H1 (cell line): ENCODE measurements around the gene AHDC1. TPM values are rescaled to one million over a fixed set of nuclear protein-coding genes. Genes with fewer than 3 reads are reported as not detected.

ENCODE experiments used
- CTCF ChIA-PET: fragments of 300-600 bp; sonication (Branson Sonifier 250); formaldehyde crosslinking; loops from one replicate; lab custom pipeline; 2021; ENCODE audit not compliant: partially characterized antibody; lab: Charles Lee
- POLR2A ChIA-PET: fragments of 300-600 bp; sonication (Branson Sonifier 250); formaldehyde crosslinking; loops from one replicate; lab custom pipeline; 2021; ENCODE audit warnings: inconsistent platforms; ENCODE audit not compliant: partially characterized antibody; lab: Charles Lee
- DNase-seq, 2 experiments: peaks; one replicate each; pipeline versions ENCODE4 v3.0.0 to v3.0.0-alpha.2; 2010 to 2022; ENCODE audit warnings: low spot score in 2 of 2, low read depth in 1 of 2, mixed read lengths in 1 of 2
- FAIRE-seq: peaks from 2 replicates; lab custom pipeline; 2011; peaks lifted over from hg19 to GRCh38; lab: Jason Lieb, UNC
- H2AFZ ChIP-seq: 2 replicates; pipeline ENCODE4 v1.8.1; 2012; ENCODE audit warnings: low read length, inconsistent platforms
- H2AK5ac ChIP-seq: 2 replicates; pipeline ENCODE4 v1.6.1; 2013; ENCODE audit warnings: low read depth, low read length
- H2BK120ac ChIP-seq: replicated peaks from 2 replicates; pipeline ENCODE3; 2013; ENCODE audit warnings: low read depth, low read length, inconsistent platforms
- H2BK12ac ChIP-seq: 2 replicates; pipeline ENCODE4 v1.6.1; 2013; ENCODE audit warnings: low read depth, low read length
- H2BK15ac ChIP-seq: 2 replicates; pipeline ENCODE4 v1.6.1; 2013; ENCODE audit warnings: low read length
- H2BK20ac ChIP-seq: 2 replicates; pipeline ENCODE4 v1.6.1; 2013; ENCODE audit warnings: low read length
- H2BK5ac ChIP-seq: 2 replicates; pipeline ENCODE4 v1.6.1; 2013; ENCODE audit warnings: low read depth, low read length
- H3K14ac ChIP-seq: 2 replicates; pipeline ENCODE4 v1.6.1; 2013; ENCODE audit warnings: inconsistent platforms; ENCODE audit not compliant: insufficient read length
- H3K18ac ChIP-seq: 2 replicates; pipeline ENCODE4 v1.6.1; 2013; ENCODE audit warnings: low read length; ENCODE audit errors: extremely low read depth
- H3K23ac ChIP-seq: 2 replicates; pipeline ENCODE4 v1.6.1; 2013; ENCODE audit warnings: inconsistent platforms; ENCODE audit not compliant: insufficient read length
- H3K23me2 ChIP-seq: 2 replicates; pipeline ENCODE4 v1.6.1; 2013; ENCODE audit warnings: low read depth, low read length
- H3K27ac ChIP-seq: 2 replicates; pipeline ENCODE4 v1.6.1; 2011; ENCODE audit warnings: low read depth, low read length, inconsistent platforms
- H3K27me3 ChIP-seq, 4 experiments: replicated peaks in 1 of 4; 1 replicate in 1 of 4; 2 replicates in 3 of 4; pipeline versions ENCODE4 v1.6.1 to v1.8.1; 2011 to 2013; ENCODE audit warnings: low read length in 3 of 4, mild to moderate bottlenecking in 3 of 4, inconsistent platforms in 2 of 4, mixed read lengths in 2 of 4, moderate library complexity in 1 of 4; ENCODE audit not compliant: control insufficient read depth in 3 of 4, insufficient read depth in 3 of 4; ENCODE audit errors: extremely low read depth in 1 of 4
- H3K36me3 ChIP-seq, 4 experiments: 2 replicates each; pipeline versions ENCODE4 v1.6.1 to v1.8.1; 2011 to 2013; ENCODE audit warnings: mild to moderate bottlenecking in 4 of 4, low read length in 3 of 4, moderate library complexity in 2 of 4, control low read depth in 1 of 4, inconsistent platforms in 1 of 4; ENCODE audit not compliant: insufficient read depth in 4 of 4, control insufficient read depth in 2 of 4
- H3K4ac ChIP-seq: replicated peaks from 2 replicates; pipeline ENCODE3; 2013; ENCODE audit warnings: low read length, low read depth, mixed read lengths, inconsistent platforms; ENCODE audit not compliant: insufficient read length
- H3K4me1 ChIP-seq, 4 experiments: replicated peaks in 1 of 4; 1 replicate in 1 of 4; 2 replicates in 3 of 4; pipeline versions ENCODE4 v1.6.1 to v1.8.1; 2011 to 2013; ENCODE audit warnings: low read length in 3 of 4, inconsistent platforms in 2 of 4, mixed read lengths in 1 of 4; ENCODE audit not compliant: insufficient read depth in 4 of 4, control insufficient read depth in 3 of 4
- H3K4me2 ChIP-seq, 2 experiments: 2 replicates each; pipeline versions ENCODE4 v1.6.1 to v1.8.1; 2011 to 2013; ENCODE audit warnings: low read depth in 2 of 2, low read length in 2 of 2, control low read depth in 1 of 2, inconsistent platforms in 1 of 2, mild to moderate bottlenecking in 1 of 2; ENCODE audit not compliant: insufficient read depth in 1 of 2
- H3K4me3 ChIP-seq, 4 experiments: fragments of 200-600, 300-600 bp in 1 of 4; sonication (generic), shearing (Covaris generic), sonication (Bioruptor Twin) in 1 of 4; 2 replicates each; pipeline versions ENCODE4 v1.5.1 to v1.8.1; 2011 to 2016; ENCODE audit warnings: low read length in 4 of 4, low read depth in 3 of 4, control low read depth in 2 of 4, inconsistent platforms in 2 of 4, mild to moderate bottlenecking in 2 of 4, mixed read lengths in 1 of 4, moderate library complexity in 1 of 4; ENCODE audit not compliant: insufficient read depth in 2 of 4; ENCODE audit errors: extremely low read depth in 1 of 4
- H3K56ac ChIP-seq: replicated peaks from 2 replicates; pipeline ENCODE3; 2013; ENCODE audit warnings: low read depth, mild to moderate bottlenecking, mixed read lengths, low read length, inconsistent platforms; ENCODE audit not compliant: insufficient read length
- H3K79me1 ChIP-seq: 2 replicates; pipeline ENCODE4 v1.6.1; 2013; ENCODE audit warnings: low read depth, low read length, control low read depth
- H3K79me2 ChIP-seq, 2 experiments: 2 replicates each; pipeline versions ENCODE4 v1.6.1 to v1.8.1; 2012 to 2013; ENCODE audit warnings: low read length in 2 of 2, mild to moderate bottlenecking in 2 of 2, inconsistent platforms in 1 of 2; ENCODE audit not compliant: insufficient read depth in 2 of 2, control insufficient read depth in 1 of 2
- H3K9ac ChIP-seq, 4 experiments: replicated peaks in 1 of 4; 1 replicate in 1 of 4; 2 replicates in 3 of 4; pipeline versions ENCODE4 v1.6.1 to v1.8.1; 2011 to 2013; ENCODE audit warnings: low read depth in 3 of 4, low read length in 3 of 4, control low read depth in 2 of 4, mild to moderate bottlenecking in 2 of 4, moderate library complexity in 2 of 4, inconsistent platforms in 1 of 4; ENCODE audit errors: extremely low read depth in 1 of 4
- H3K9me3 ChIP-seq, 2 experiments: 2 replicates each; pipeline versions ENCODE4 v1.6.1 to v1.8.1; 2012 to 2013; ENCODE audit warnings: mild to moderate bottlenecking in 2 of 2, moderate library complexity in 2 of 2, control low read depth in 1 of 2, inconsistent platforms in 1 of 2, low read depth in 1 of 2, low read length in 1 of 2, mixed read lengths in 1 of 2; ENCODE audit not compliant: insufficient read depth in 2 of 2
- H4K20me1 ChIP-seq, 2 experiments: replicated peaks in 1 of 2; 2 replicates each; pipeline versions ENCODE3 to v1.8.1; 2011 to 2013; ENCODE audit warnings: inconsistent platforms in 2 of 2, low read length in 2 of 2, mild to moderate bottlenecking in 1 of 2; ENCODE audit not compliant: insufficient read depth in 2 of 2, control insufficient read depth in 1 of 2
- H4K5ac ChIP-seq: 2 replicates; pipeline ENCODE4 v1.6.1; 2013; ENCODE audit warnings: low read length, low read depth, mixed read lengths, inconsistent platforms; ENCODE audit not compliant: insufficient read length
- H4K8ac ChIP-seq: 2 replicates; pipeline ENCODE4 v1.8.0; 2013; ENCODE audit warnings: mild to moderate bottlenecking, moderate library complexity, low read length, inconsistent platforms; ENCODE audit not compliant: insufficient read depth; ENCODE audit errors: extremely low read depth
- H4K91ac ChIP-seq: replicated peaks from 2 replicates; pipeline ENCODE3; 2013; ENCODE audit warnings: low read length, mixed read lengths, inconsistent platforms; ENCODE audit not compliant: insufficient read length
- CTBP2 ChIP-seq: IDR thresholded peaks from 2 replicates; pipeline ENCODE4 v1.7.0; 2011; ENCODE audit warnings: borderline replicate concordance, mild to moderate bottlenecking, moderate library complexity, mixed read lengths, low read length; ENCODE audit not compliant: insufficient read depth, insufficient read length
- RFX5 ChIP-seq: IDR thresholded peaks from 2 replicates; pipeline ENCODE4 v1.6.1; 2011; ENCODE audit warnings: low read depth, low read length, improper control_type of control experiment, borderline replicate concordance
- SRF ChIP-seq: IDR thresholded peaks from 2 replicates; pipeline ENCODE4 v1.6.1; 2011; ENCODE audit warnings: mild to moderate bottlenecking, low read depth, low read length, moderate library complexity
- WGBS, 2 experiments: shearing (Covaris generic) in 1 of 2; methylation state at CpG; one replicate each; pipeline versions ENCODE4 v1.1.6 to v1.1.7; 2013 to 2015; ENCODE audit warnings: low lambda C conversion rate in 2 of 2, mixed read lengths in 2 of 2, inconsistent platforms in 1 of 2, low coverage in 1 of 2, missing lambda C conversion rate in 1 of 2; ENCODE audit not compliant: insufficient replicate concordance in 2 of 2, insufficient coverage in 1 of 2, insufficient read length in 1 of 2; ENCODE audit errors: extremely low coverage in 1 of 2, missing lambda C conversion rate in 1 of 2; 5-methylcytosine and 5-hydroxymethylcytosine counted together
- polyA plus RNA-seq, 7 experiments: library from polyadenylated mRNA; depleted of rRNA in 3 of 7; stranded (reverse) in 5 of 7; unstranded in 2 of 7; fragments of >200 nt in 5 of 7; fragments of 200-250 nt in 2 of 7; gene quantifications; 1 replicate in 5 of 7; 2 replicates in 1 of 7; 4 replicates in 1 of 7; pipeline versions ENCODE4 v1.2.1 to v1.2.3, GENCODE V29; 2011 to 2013; ENCODE audit warnings: missing spikeins in 2 of 7, mixed read lengths in 2 of 7
- total RNA-seq: library from RNA; stranded (reverse); fragmentation: NEBNext Ultra II Directional; extraction: Animal tissue kit (Norgen Biotek cat#: 25700); gene quantifications from 2 replicates; pipeline ENCODE4 v1.2.1, GENCODE V29; 2021

The AHDC1 gene
- total and polyA plus RNA-seq, 2 of the 8 experiments (the other 6 are each of a cell fraction or from before 2014, with no cell fraction given) = 4.4 to 35.1 TPM

DNA sequence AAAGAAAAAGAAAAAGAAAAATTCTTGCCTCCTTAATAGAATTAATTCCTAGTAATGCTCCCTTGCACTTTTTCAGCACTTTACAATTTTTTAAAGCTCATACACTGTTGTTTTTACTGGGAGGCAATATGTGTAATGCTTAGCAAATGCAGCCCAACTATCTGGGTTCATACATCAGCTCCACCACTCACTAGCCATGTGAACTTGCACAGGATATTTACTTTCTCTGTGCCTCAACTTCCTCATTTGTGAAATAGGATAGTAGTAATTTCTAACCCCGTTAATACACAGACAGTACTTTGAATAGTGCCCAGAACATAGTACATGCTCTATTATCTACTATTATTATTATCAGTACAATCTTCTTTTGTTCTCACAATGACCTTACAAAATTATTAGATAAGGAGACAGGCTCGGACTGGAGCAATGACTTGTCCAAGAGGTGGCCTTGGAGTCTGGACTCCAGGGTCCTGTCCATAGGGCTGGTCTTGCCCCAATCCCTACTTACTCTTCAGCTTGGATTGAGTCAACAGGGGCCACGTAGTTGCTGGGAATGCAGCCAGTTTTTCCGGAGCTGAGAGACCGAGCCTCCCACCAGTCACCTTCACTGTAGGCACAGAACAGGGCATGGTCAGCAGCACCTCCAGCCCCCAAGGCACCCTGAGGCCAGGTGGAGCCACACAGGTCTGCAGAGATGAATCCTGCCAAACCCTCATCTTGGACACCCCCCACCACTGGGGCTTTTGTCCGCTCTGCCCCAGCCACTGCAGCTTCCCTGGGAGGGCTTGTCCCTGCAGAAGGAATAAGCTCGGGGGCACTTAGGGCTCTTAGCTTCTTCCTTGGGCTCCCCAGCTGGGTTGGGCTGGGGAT, 17.3 kb upstream of the AHDC1 start:
- no peak for DNase-seq
- H2BK12ac ChIP-seq = peak overlapping the region; percentile 11; the same call in 1 of the 2 replicates
- CTCF ChIA-PET = interaction anchor here (0.7 to 37.8 kb wide), 7 partner anchors 10 to 295 kb away, joined by 3 to 1807 read pairs (median 9); partner anchors contain the start of genes AHDC1 and IFI6

More for the DNA sequence above, 17.3 kb upstream of the AHDC1 start:
- WGBS, 2 experiments = 85% methylated on average over 7 of the region's 7 CpGs; no CpG with 5 or more reads in 1 of the 2 experiments
- Histone ChIP-seq H2AK5ac (no peak overlapping the region), H3K36me3 (no peaks in the 10 kb centered on the region), H4K91ac (peak overlapping the region; percentile 5), H3K27me3 (peaks cover 0 to under 1% (median under 1%) of the 10 kb centered on the region in 4 experiments; a peak in 1 of 7 replicates), H4K8ac (no peak overlapping the region), H3K9ac (no peak overlapping the region), H3K4ac (no peak overlapping the region), H3K27ac (no peak overlapping the region), H3K18ac (peak overlapping the region; percentile 53; the same call in 1 of the 2 replicates), H3K4me2 (no peak overlapping the region), H3K23me2 (no peaks in the 10 kb centered on the region), H2BK20ac (no peak overlapping the region), H3K79me2 (no peaks in the 10 kb centered on the region), H2BK120ac (no peak overlapping the region), H2AFZ (no peak overlapping the region), H3K56ac (no peak overlapping the region), H3K4me1 (peaks cover 0 to 16% (median 10%) of the 10 kb centered on the region in 4 experiments; a peak in 6 of 7 replicates), H4K5ac (no peak overlapping the region), H2BK5ac (peak overlapping the region; percentile 29; the same call in 1 of the 2 replicates), H3K14ac (no peak overlapping the region), H2BK15ac (no peak overlapping the region), H3K4me3 (no peak overlapping the region), H3K23ac (no peak overlapping the region), H3K9me3 (no peaks in the 10 kb centered on the region), H3K79me1 (peaks cover 3% of the 10 kb centered on the region; the same call in 1 of the 2 replicates), H4K20me1 (peaks cover 0 to 1% of the 10 kb centered on the region in 2 experiments)
- TF ChIP-seq CTBP2 = no peak
- no peak for TF ChIP-seq RFX5
- TF ChIP-seq SRF = no peak
- POLR2A ChIA-PET = interaction anchor here (1.0 kb wide), 1 partner anchor 12 kb away, joined by 3 read pairs; no protein-coding TSS in a partner anchor
- FAIRE-seq = no peak
